C4-2B (cell line): ENCODE results near the gene SLC35F5.

ENCODE experiments used
- ZFX ChIP-seq: fragments of 450-650 bp; IDR thresholded peaks from 2 replicates; pipeline ENCODE4 v1.6.1; 2017
- TF ChIP-seq, protein P1 (sequence below): fragments of 450-650 bp; conservative IDR thresholded peaks from 2 replicates; pipeline ENCODE4 v1.5.1; 2017; ENCODE audit warnings: mild to moderate bottlenecking

DNA sequence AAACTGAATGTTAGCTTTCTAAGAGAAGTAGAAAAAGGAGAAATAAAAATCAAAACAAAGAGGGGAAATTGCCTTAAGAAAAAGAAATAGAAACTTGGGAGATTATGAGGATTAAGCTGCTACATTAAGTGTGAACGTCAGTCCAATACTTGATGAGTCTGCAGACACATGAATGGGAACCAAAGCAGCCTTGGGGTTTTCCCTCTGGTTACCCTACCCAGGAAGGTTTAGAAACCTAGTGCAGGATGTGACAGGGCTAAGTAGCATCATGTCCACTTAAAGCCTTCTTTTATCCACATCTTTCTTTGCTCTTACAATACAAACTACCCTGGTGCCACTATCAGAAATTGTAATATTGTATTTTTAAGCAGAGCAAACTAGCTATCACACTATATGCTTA, 22.3 kb downstream of the SLC35F5 start:
- TF ChIP-seq, protein P1, sequence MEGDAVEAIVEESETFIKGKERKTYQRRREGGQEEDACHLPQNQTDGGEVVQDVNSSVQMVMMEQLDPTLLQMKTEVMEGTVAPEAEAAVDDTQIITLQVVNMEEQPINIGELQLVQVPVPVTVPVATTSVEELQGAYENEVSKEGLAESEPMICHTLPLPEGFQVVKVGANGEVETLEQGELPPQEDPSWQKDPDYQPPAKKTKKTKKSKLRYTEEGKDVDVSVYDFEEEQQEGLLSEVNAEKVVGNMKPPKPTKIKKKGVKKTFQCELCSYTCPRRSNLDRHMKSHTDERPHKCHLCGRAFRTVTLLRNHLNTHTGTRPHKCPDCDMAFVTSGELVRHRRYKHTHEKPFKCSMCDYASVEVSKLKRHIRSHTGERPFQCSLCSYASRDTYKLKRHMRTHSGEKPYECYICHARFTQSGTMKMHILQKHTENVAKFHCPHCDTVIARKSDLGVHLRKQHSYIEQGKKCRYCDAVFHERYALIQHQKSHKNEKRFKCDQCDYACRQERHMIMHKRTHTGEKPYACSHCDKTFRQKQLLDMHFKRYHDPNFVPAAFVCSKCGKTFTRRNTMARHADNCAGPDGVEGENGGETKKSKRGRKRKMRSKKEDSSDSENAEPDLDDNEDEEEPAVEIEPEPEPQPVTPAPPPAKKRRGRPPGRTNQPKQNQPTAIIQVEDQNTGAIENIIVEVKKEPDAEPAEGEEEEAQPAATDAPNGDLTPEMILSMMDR = no peak
- no peak for TF ChIP-seq ZFX
